Left ventricle myocardium inferior (tissue), 1 donor: ENCODE measurements around the gene ANKRD44. TPM values are rescaled to one million over a fixed set of nuclear protein-coding genes. Genes with fewer than 3 reads are reported as not detected.

Experiments
- DNase-seq: peaks from one replicate; pipeline ENCODE4 v3.0.0-alpha.2; 2020
- H3K27ac ChIP-seq: fragments of 200-600 bp; replicated peaks from 2 replicates; pipeline ENCODE4 v1.8.0; 2021
- H3K27me3 ChIP-seq: fragments of 200-600 bp; 2 replicates; pipeline ENCODE4 v1.8.0; 2021; ENCODE audit warnings: low read depth
- H3K36me3 ChIP-seq: fragments of 200-600 bp; 2 replicates; pipeline ENCODE4 v1.8.0; 2021
- H3K4me1 ChIP-seq: fragments of 200-600 bp; 2 replicates; pipeline ENCODE4 v1.8.0; 2021
- H3K4me3 ChIP-seq: fragments of 200-600 bp; 2 replicates; pipeline ENCODE4 v1.8.0; 2021; ENCODE audit warnings: mild to moderate bottlenecking, moderate library complexity
- H3K9me3 ChIP-seq: fragments of 200-600 bp; replicated peaks from 2 replicates; pipeline ENCODE4 v1.8.0; 2021
- CTCF ChIP-seq: fragments of 200-600 bp; IDR thresholded peaks from 2 replicates; pipeline ENCODE4 v1.8.0; 2021; ENCODE audit warnings: antibody characterized with exemption, mild to moderate bottlenecking, borderline replicate concordance
- intact Hi-C: fragments of 100-400 bp; cut with micrococcal nuclease; formaldehyde crosslinking; loops from one replicate; pipeline ENCODE4 v1.11.0; 2022
- total RNA-seq: library from RNA; stranded (reverse); fragmentation: NEBNext Ultra II Directional; extraction: Animal tissue kit (Norgen Biotek cat#: 25700); gene quantifications from one replicate; pipeline ENCODE4 v1.2.1, GENCODE V29; 2021
- donor health status: DM: no; HTN: yes; CAD: no; lungs with severe emphysema.

The ANKRD44 gene
- total RNA-seq, 1 donor from 2014 or later = 7.1 TPM

GRCh38 chr2:197042739-197043196 is 267.8 kb downstream of the ANKRD44 start:
- no peak for DNase-seq
- Histone ChIP-seq H3K27ac (no peak overlapping the region), H3K9me3 (no peaks in the 10 kb centered on the region), H3K36me3 (no peaks in the 10 kb centered on the region), H3K27me3 (no peaks in the 10 kb centered on the region), H3K4me1 (no peaks in the 10 kb centered on the region), H3K4me3 (no peak overlapping the region)
- intact Hi-C loops = no loop called here
- no peak for TF ChIP-seq CTCF

- intact Hi-C loops = no loop called here
- no peaks in the 10 kb centered on the region for H3K9me3 ChIP-seq
- H3K36me3 ChIP-seq = no peaks in the 10 kb centered on the region
- DNase-seq = no peak
- H3K4me3 ChIP-seq = no peak overlapping the region
- H3K27me3 ChIP-seq = no peaks in the 10 kb centered on the region
- TF ChIP-seq CTCF = no peak
- peaks cover 20% of the 10 kb centered on the region for H3K4me1 ChIP-seq
- no peak overlapping the region for H3K27ac ChIP-seq
Observed at GRCh38 chr2:197037863-197038398, 272.6 kb downstream of the ANKRD44 start.

GRCh38 chr2:197035002-197035401 is 275.6 kb downstream of the ANKRD44 start:
- H3K27me3 ChIP-seq = no peaks in the 10 kb centered on the region
- DNase-seq = no peak
- intact Hi-C loops = no loop called here
- H3K9me3 ChIP-seq = peaks cover 4% of the 10 kb centered on the region
- no peaks in the 10 kb centered on the region for H3K36me3 ChIP-seq
- H3K4me1 ChIP-seq = peaks cover 30% of the 10 kb centered on the region
- no peak for TF ChIP-seq CTCF
- no peak overlapping the region for H3K4me3 ChIP-seq
- no peak overlapping the region for H3K27ac ChIP-seq

GRCh38 chr2:197034292-197034691 is 276.3 kb downstream of the ANKRD44 start:
- Histone ChIP-seq H3K4me3 (no peak overlapping the region), H3K4me1 (peaks cover 30% of the 10 kb centered on the region), H3K27me3 (no peaks in the 10 kb centered on the region), H3K36me3 (no peaks in the 10 kb centered on the region), H3K27ac (no peak overlapping the region), H3K9me3 (peaks cover 4% of the 10 kb centered on the region)
- no peak for TF ChIP-seq CTCF
- DNase-seq = no peak
- intact Hi-C loops = no loop called here

- H3K4me1 ChIP-seq = peaks cover 30% of the 10 kb centered on the region
- DNase-seq = no peak
- peaks cover 4% of the 10 kb centered on the region for H3K9me3 ChIP-seq
- H3K27me3 ChIP-seq = no peaks in the 10 kb centered on the region
- H3K27ac ChIP-seq = no peak overlapping the region
- H3K4me3 ChIP-seq = no peak overlapping the region
- TF ChIP-seq CTCF = no peak
- no peaks in the 10 kb centered on the region for H3K36me3 ChIP-seq
- intact Hi-C loops = no loop called here
Observed at GRCh38 chr2:197033222-197033621, 277.4 kb downstream of the ANKRD44 start.
